Measurements from ENCODE around the gene SEC31B.

GRCh38 chr10:100462709-100463108 is 57.0 kb downstream of the SEC31B start, which contains the start of gene WNT8B:
- no peak for TF ChIP-seq CTCF (IDR thresholded peaks at IDR 0.05)
- TF ChIP-seq POLR2A (IDR thresholded peaks at IDR 0.05), result no peak

Data from testis (tissue), 2 donors.